Cortex of kidney (tissue), 1 donor: ENCODE measurements around the gene ETS1.

Experiments used
- DNase-seq: peaks from one replicate; lab custom pipeline; 2025; lab: John Stamatoyannopoulos, UW

Gene ETS1

DNA sequence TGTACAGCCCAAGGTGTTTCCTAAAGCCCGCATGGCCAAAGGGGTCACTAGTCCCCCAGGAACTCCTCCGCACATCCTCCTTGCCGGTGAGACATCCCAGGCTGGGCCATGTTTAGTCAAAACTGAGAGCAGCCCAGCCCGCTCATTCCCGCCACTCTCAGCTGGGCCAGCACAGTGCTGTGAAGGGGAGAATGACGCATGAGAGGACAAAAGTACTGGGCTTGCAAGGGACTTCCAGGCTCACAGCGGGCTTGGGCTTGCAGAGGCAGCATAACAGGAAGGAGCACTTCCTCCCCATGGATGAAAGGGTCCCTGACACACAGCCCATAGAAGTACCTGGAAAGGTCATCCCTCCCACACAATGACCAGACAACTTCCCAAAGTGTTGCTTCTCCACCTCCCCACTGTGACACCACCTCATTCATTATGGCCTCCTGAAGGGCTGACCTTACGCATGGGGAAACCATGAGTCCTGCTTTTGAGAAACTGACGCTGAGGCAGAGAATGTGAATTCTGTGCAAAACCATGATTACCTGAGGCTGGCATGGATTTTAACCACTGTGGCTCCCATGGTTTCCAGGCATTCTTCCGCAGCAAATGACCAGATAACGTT, 19.1 kb downstream of the ETS1 start:
- DNase-seq, result no peak

- DNase-seq, result no peak
Measured at GRCh38 chr11:128567130-128567529, 20.2 kb downstream of the ETS1 start.

- no peak for DNase-seq
Measured at GRCh38 chr11:128565881-128566280, 21.5 kb downstream of the ETS1 start.

DNA sequence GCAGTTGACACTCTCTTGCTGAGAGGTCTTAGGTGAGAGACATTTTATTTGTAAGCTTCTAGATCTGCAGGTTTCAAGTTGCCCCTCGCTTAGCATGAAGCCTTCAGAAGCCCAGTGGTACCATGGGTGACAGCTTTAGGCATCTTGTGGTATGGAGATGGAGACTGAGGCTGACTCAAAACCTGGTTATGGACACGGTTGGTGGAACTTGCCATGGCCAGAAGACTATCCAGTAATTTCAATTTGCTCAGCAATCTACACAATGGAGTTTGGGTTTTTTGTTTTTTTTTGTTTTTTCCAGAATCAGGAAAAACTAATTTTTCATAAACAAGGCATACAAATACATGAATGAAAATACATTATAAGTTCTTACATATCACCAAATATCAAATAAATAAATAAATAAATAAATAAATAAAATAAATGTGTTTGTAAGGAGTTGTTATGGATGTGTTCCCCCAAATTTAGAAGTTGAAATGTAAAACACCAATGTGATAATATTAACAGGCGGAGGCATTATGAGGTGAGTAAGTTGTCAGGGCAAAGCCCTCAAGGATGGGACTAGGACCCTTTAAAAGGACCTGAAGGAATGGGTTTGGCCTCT, 22.6 kb downstream of the ETS1 start:
- no peak for DNase-seq

DNA sequence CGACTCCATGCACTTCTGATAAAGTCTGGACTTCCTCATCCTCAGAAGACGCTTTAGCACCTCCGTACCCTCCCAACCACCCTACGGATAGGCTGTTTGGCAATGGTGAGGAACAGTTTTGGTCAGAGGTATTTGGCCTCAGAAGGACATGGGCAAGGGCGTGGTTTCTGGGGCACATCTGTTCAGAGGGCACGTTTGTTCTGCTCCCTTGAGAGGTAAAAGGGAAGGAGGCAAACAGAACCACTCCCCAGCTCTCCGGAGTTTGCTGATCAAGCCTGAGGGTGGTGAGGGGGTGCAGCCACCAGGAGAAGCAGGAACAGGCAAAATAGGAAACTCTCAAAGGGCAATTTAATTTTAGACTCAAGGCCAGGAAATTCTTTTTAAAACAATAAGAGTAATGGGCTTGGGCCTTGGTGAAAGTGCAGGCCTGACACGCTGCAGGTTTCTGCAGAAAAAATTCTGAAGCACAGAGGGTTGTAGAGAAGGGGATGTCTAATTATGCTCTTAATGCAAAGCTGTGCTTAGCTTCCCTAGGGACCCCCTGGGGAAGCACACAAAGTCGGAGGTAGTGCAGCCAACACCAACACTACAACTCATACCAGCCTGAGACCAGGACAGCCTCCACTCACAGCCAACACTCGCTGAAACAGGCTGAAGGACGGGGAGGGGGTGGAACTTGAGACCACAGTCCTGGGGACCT, 23.3 kb downstream of the ETS1 start:
- DNase-seq, result no peak

- no peak for DNase-seq
Measured at GRCh38 chr11:128563308-128563707, 24.1 kb downstream of the ETS1 start.

- DNase-seq, result no peak
Measured at GRCh38 chr11:128559496-128560103, 27.8 kb downstream of the ETS1 start.

DNA sequence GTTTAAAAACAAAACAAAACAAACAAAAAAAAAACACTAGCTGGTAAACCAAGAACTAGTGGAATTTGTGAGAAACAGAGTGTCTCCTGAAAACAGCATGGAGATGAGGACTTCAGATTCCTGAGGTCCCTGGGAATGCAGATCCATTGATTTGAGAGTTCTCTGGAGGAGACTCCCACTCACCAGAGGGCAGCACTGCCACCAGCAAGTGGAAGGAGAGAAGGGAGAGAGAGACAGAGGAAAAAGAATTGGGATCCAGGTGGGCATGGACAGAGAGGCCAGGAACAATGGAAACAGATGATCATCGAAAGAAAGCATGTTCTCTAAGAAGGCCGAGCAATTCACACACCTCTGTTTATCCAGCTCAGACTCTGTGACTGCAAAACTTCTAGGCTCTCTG, 31.8 kb downstream of the ETS1 start:
- no peak for DNase-seq

DNA sequence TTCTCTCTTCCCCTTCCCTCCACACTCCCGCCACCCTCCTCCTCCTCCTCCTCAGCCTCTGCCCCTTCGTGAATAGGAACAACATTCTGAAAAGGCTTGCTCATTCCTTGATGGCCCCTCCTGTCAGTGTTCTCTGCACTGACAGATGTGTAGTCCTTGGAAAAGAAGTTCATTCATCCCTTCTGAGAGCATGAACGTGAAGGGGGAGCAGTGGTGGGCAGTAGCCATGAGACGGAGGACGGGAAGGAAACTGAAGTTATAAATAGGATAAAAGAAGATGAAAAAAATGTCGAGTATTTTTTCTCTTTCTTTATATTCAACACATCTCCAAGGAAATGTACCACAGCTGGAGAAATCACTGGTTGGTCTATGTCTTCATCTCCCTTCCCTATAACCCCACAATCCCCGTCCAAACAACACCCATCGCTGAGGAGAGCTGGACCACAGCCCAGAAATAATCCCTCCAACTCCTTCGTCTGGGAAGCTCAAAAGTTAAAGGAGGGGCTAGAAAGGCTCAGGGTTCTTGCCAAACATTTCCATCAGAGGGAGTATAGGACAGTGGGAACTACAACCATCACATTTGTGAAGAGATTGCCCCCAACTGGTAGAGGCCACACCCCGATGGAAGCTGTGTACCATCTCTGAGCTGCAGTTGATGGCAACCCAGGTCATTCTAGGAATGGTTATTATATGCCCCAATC, 33.5 kb downstream of the ETS1 start:
- no peak for DNase-seq

DNA sequence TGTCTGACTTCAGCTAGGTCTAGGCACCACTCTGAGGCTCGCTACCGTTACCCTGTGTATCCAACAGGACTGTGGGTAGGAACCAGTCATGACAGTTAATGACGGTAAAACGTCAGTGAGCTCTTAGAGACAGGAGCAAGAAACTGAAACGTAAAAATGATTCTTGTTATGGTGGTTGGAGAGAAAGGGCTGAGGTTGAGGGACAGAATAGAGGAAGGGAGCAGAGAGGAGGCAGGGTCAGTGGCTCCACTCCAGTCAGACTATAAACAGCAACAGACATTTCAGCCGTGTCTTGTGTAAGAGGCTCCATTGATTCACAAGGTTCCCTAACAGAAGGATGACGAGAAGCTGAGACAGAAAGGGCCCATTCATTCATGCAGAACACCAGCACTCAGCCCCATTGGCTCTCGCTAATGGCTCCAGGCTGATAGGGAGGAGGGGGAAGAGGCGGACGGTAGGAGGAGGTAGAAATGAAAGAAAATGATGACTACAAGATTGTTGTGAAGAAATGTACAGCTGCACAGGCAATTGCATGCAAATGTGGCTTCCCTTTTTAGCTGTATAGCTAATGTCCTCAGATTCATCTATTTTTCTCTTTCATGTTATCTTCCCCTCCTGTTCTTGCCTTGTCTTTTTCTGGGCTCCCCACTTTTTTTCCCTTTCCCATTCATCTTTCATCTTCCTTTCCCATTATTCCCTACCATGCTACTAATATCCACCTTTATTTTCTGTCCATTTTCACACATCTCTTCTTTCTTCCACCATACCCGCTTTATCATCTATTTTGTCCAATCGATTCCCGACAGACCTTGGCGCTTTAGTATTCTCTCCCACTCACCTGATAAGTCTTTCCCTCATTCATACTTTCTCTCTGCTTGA, 34.3 kb downstream of the ETS1 start:
- DNase-seq, result no peak

- DNase-seq, result no peak
Measured at GRCh38 chr11:128551611-128552335, 35.6 kb downstream of the ETS1 start.

GRCh38 chr11:128551058-128551457, 36.3 kb downstream of the ETS1 start:
- no peak for DNase-seq

DNA sequence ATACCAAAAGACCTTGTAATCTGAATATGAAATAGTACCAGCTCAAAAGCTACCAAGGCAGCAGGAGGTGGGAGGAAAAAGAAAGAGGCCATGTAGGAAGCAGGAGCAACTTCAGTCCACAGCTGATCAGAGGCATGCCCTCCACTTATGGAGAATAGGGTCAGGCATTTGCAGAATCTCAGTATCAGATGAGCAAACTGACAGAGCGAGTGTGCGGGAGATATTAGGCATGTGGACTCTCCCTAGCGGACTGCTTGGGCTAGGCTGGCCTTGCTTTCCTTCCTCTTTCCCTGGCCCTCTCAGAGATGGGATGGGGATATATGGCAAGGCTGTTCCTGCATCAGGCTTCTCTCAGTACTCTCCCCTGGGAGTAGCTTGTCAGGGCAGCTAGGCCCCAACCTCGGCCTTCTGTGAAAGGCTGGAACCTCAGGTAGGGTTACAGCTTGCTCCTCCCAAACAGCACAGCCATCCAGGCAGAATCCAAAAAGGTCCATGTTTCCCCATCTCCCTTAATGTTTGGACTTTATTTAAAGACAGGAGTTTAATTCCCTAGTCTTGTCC, 37.0 kb downstream of the ETS1 start:
- no peak for DNase-seq

GRCh38 chr11:128549256-128549944, 38.0 kb downstream of the ETS1 start:
- DNase-seq, result no peak

DNA sequence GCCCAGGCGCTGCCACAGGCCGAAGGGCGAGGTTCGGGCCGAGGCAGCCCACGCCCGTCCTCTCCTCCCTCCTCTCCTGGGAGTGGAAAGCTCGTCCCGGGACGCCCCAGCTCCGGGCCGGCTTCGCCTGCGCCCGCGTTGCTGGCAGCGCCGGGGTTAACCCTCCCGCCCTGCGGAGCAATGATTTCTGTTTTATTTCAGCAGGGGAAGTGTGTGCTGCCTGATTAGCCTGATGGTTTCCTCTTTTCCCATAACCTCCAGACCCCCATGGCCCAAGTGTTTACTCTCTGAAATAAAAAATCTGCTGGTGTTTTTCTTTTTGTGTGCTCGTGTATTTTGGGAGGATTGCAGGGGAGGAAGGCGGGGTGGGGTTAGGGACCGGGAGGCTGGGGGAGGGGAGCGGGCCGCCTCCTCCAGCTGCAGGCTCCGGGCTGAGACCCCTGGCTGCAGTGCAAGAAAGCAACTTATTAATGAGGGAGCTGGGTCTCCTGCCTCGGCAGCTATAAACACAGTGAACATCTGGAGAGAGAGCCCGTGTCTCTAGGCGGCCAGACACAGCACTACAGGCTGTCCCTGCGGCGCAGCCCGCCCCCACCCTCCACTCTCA, 38.6 kb downstream of the ETS1 start:
- no peak for DNase-seq

DNA sequence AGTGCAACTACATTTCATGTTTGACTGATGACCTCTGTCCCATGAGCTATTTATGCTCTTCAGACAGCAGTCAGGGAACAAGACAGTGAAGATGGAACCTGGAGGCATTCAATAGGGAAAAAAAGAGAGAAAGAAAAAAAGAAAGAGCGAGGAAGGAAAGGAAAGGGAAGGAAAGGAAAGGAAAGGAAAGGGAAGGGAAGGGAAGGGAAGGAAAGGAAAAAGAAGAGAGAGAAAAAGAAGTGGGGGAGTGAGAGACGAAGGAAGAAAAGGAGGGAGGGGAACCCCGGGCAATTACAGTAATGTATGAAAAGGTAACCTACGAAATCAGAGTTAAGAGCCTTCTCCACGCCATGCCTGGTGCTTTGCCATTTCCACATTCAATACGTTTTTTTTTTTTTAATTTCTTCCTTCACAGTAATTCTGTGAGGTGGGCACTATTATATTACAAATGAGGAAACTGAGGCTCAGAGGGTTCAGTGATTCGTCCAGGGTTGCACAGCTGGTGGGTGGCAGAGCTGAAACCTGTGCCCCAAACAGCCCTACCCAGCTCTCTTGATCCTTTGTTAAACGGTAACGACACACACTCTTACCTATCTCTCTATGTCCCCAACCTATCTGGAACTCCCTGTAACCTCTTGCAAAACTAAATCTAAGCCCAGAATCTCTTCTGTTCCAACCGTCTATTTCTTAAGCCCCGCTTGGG, 39.3 kb downstream of the ETS1 start:
- DNase-seq, result no peak

- no peak for DNase-seq
Measured at GRCh38 chr11:128546916-128547315, 40.4 kb downstream of the ETS1 start.

GRCh38 chr11:128544471-128545051, 42.8 kb downstream of the ETS1 start:
- DNase-seq, result no peak
